Measurements from ENCODE around the gene LELP1. TPM values are rescaled to one million over a fixed set of nuclear protein-coding genes. Genes with fewer than 3 reads are reported as not detected.
"Not testable (repeated sequence)": the region's sequence is repeated elsewhere in the genome, so short reads cannot be mapped to it uniquely, and the experiment has no call there.

Gene LELP1
- total RNA-seq (2014; rRNA removed; shearing (Covaris generic)), result not detected in 2 replicates

- H3K4me1 ChIP-seq (replicated peaks), result no peaks in the 10 kb centered on the region
- H3K9me3 ChIP-seq (replicated peaks), result no peaks in the 10 kb centered on the region
- no peak within 1 kb of the TSS for H3K4me3 ChIP-seq
- peaks cover 9% of the 10 kb centered on the region for H3K27me3 ChIP-seq (replicated peaks)
- DNase-seq (ENCODE audit: low read depth in 1 of 2, low spot score in 2 of 2), result no peak
- H3K27ac ChIP-seq, result no peak within 1 kb of the TSS
- no peaks in the 10 kb centered on the region for H3K36me3 ChIP-seq
Observed at GRCh38 chr1:153203130-153203529, at the start of gene LELP1. TSS of gene LELP1 (plus strand) at chr1:153203430. CDS start at chr1:153204708, 1,278 bp downstream.

- H3K36me3 ChIP-seq, result no peaks in the 10 kb centered on the region
- H3K4me1 ChIP-seq (replicated peaks), result no peaks in the 10 kb centered on the region
- no peaks in the 10 kb centered on the region for H3K9me3 ChIP-seq (replicated peaks)
- H3K4me3 ChIP-seq, result no peak overlapping the region
- no peak for DNase-seq (ENCODE audit: low read depth in 1 of 2, low spot score in 2 of 2)
- 0 out of 2 replicates have a peak, but pooled peaks cover 7% of the 10 kb centered on the region for H3K27me3 ChIP-seq (replicated peaks)
- H3K27ac ChIP-seq, result no peak overlapping the region
Observed at GRCh38 chr1:153155541-153155940, 47.7 kb upstream of the LELP1 start.

- Histone ChIP-seq H3K36me3 (no peaks in the 10 kb centered on the region), H3K27me3 (replicated peaks) (no peaks in the 10 kb centered on the region), H3K9me3 (replicated peaks) (no peaks in the 10 kb centered on the region), H3K4me1 (replicated peaks) (no peaks in the 10 kb centered on the region), H3K4me3 (no peak overlapping the region), H3K27ac (no peak overlapping the region)
- DNase-seq (ENCODE audit: low read depth in 1 of 2, low spot score in 2 of 2), result no peak
Observed at GRCh38 chr1:153168686-153169085, 34.5 kb upstream of the LELP1 start.

GRCh38 chr1:153174624-153175023, 28.6 kb upstream of the LELP1 start:
- Histone ChIP-seq H3K4me3 (no peak overlapping the region), H3K4me1 (replicated peaks) (no peaks in the 10 kb centered on the region), H3K27me3 (replicated peaks) (peaks cover 4% of the 10 kb centered on the region; the same call in 1 of the 2 replicates), H3K36me3 (no peaks in the 10 kb centered on the region), H3K27ac (no peak overlapping the region), H3K9me3 (replicated peaks) (no peaks in the 10 kb centered on the region)
- no peak for DNase-seq (ENCODE audit: low read depth in 1 of 2, low spot score in 2 of 2)

GRCh38 chr1:153178922-153179321, 24.3 kb upstream of the LELP1 start:
- Histone ChIP-seq H3K9me3 (replicated peaks) (no peaks in the 10 kb centered on the region), H3K4me1 (replicated peaks) (no peaks in the 10 kb centered on the region), H3K27me3 (replicated peaks) (peaks cover 4% of the 10 kb centered on the region; the same call in 1 of the 2 replicates), H3K4me3 (no peak overlapping the region), H3K27ac (no peak overlapping the region), H3K36me3 (no peaks in the 10 kb centered on the region)
- DNase-seq (ENCODE audit: low read depth in 1 of 2, low spot score in 2 of 2), result no peak

DNA sequence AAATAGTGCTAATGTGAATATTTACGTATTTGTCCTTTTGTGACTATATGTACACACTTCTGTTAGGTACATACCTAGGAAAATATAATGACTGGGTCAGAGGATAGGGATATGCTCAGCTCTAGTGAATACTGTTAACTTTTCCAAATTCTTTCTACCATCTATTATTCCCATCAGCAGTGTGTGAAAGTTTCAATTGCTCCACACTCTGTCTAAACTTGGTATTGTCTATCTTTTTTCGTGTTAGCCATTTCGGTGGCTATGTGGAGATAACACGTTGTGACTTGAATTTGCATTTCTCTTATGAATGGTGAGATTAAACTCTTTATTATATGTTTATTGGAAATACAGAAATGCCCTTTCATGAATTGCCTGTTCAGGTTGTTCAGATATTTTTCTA, 22.7 kb upstream of the LELP1 start:
- Histone ChIP-seq H3K36me3 (no peaks in the 10 kb centered on the region), H3K4me1 (replicated peaks) (no peaks in the 10 kb centered on the region), H3K9me3 (replicated peaks) (no peaks in the 10 kb centered on the region), H3K4me3 (no peak overlapping the region), H3K27me3 (replicated peaks) (peaks cover 4% of the 10 kb centered on the region; the same call in 1 of the 2 replicates), H3K27ac (no peak overlapping the region)
- DNase-seq (ENCODE audit: low read depth in 1 of 2, low spot score in 2 of 2), result no peak

GRCh38 chr1:153188301-153188700, 14.9 kb upstream of the LELP1 start:
- DNase-seq (ENCODE audit: low read depth in 1 of 2, low spot score in 2 of 2); H3K36me3 ChIP-seq; H3K4me1 ChIP-seq (replicated peaks); H3K9me3 ChIP-seq (replicated peaks); H3K4me3 ChIP-seq; H3K27me3 ChIP-seq (replicated peaks); H3K27ac ChIP-seq: not testable (repeated sequence)

- DNase-seq (ENCODE audit: low read depth in 1 of 2, low spot score in 2 of 2), result no peak
- Histone ChIP-seq H3K9me3 (replicated peaks) (no peaks in the 10 kb centered on the region), H3K27ac (no peak overlapping the region), H3K36me3 (no peaks in the 10 kb centered on the region), H3K4me1 (replicated peaks) (no peaks in the 10 kb centered on the region), H3K4me3 (no peak overlapping the region), H3K27me3 (replicated peaks) (no peaks in the 10 kb centered on the region)
Observed at GRCh38 chr1:153190373-153190772, 12.9 kb upstream of the LELP1 start.

DNA sequence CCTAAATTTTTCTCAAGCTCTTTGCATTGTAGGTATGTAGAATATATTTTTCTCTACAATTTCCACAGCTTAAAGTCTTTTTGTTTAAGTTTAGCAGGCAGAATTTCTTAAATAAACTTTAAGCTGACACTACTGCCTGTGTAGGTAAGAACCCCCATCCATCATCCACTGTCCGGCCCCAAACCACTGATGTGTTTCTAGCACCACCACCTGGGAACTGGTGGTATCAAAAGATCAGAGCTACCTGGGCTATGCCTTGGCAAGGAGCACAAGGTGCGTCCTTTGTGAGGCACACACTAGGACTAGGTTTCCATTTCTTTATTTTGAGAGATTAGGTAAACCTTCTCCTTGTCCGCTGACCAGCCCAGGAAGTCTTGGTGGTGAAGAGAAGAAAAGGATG, 10.5 kb upstream of the LELP1 start:
- no peak for DNase-seq (ENCODE audit: low read depth in 1 of 2, low spot score in 2 of 2)
- Histone ChIP-seq H3K27ac (no peak overlapping the region), H3K36me3 (no peaks in the 10 kb centered on the region), H3K27me3 (replicated peaks) (no peaks in the 10 kb centered on the region), H3K9me3 (replicated peaks) (no peaks in the 10 kb centered on the region), H3K4me3 (no peak overlapping the region), H3K4me1 (replicated peaks) (no peaks in the 10 kb centered on the region)

GRCh38 chr1:153194331-153195050, 8.7 kb upstream of the LELP1 start:
- Histone ChIP-seq H3K36me3 (no peaks in the 10 kb centered on the region), H3K27me3 (replicated peaks) (peaks cover 2% of the 10 kb centered on the region), H3K9me3 (replicated peaks) (no peaks in the 10 kb centered on the region), H3K4me1 (replicated peaks) (no peaks in the 10 kb centered on the region), H3K27ac (no peak overlapping the region), H3K4me3 (no peak overlapping the region)
- DNase-seq (ENCODE audit: low read depth in 1 of 2, low spot score in 2 of 2), result no peak

DNA sequence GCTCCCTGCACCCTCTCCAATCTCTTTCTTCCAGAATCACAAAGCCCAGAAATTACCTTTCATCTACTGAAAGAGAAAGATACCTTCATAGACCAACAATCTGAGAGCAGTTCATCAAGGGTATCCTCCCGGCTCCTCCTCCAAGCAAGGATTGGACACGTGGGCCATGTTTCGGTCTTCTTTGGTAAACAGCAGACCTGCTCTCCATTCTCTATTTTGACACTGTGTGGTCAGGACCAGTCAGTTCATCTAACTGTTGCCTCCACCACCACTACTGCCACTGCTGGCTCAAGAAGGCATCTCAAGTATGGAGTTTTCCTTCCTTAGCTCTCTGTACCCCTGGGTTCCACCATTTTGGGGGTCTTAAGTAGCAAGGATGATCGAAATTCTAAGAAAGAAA, 8.0 kb upstream of the LELP1 start:
- H3K9me3 ChIP-seq (replicated peaks), result no peaks in the 10 kb centered on the region
- no peak for DNase-seq (ENCODE audit: low read depth in 1 of 2, low spot score in 2 of 2)
- H3K27ac ChIP-seq, result no peak overlapping the region
- no peaks in the 10 kb centered on the region for H3K4me1 ChIP-seq (replicated peaks)
- H3K4me3 ChIP-seq, result no peak overlapping the region
- peaks cover 9% of the 10 kb centered on the region for H3K27me3 ChIP-seq (replicated peaks)
- H3K36me3 ChIP-seq, result no peaks in the 10 kb centered on the region

- Histone ChIP-seq H3K27ac (no peak overlapping the region), H3K36me3 (no peaks in the 10 kb centered on the region), H3K4me3 (no peak overlapping the region), H3K4me1 (replicated peaks) (no peaks in the 10 kb centered on the region), H3K9me3 (replicated peaks) (no peaks in the 10 kb centered on the region), H3K27me3 (replicated peaks) (peaks cover 9% of the 10 kb centered on the region)
- no peak for DNase-seq (ENCODE audit: low read depth in 1 of 2, low spot score in 2 of 2)
Observed at GRCh38 chr1:153202006-153202405, 1.2 kb upstream of the LELP1 start.

DNA sequence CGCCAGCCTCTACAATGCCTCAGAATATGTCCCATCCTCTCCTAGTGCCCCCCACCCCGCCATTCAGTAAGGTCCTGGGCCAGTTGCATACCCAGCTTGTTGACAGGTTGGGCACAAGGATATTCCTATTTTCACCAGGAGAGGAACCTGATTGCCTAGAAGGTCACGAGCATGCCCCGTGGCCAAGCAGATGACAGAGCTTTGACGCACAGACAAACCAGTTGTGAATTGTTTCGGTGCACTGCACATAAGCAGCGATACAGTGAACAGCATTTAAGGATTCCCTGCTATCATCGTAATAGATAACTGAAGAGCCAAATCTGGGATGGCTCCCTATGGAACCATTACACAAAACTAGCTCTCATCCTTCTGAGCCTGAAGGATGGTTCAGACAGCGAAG, 3.4 kb downstream of the LELP1 start:
- Histone ChIP-seq H3K27ac (no peak overlapping the region), H3K4me1 (replicated peaks) (no peaks in the 10 kb centered on the region), H3K36me3 (no peaks in the 10 kb centered on the region), H3K4me3 (no peak overlapping the region), H3K9me3 (replicated peaks) (no peaks in the 10 kb centered on the region), H3K27me3 (replicated peaks) (no peaks in the 10 kb centered on the region; the same call in 1 of the 2 replicates)
- DNase-seq (ENCODE audit: low read depth in 1 of 2, low spot score in 2 of 2), result no peak

DNA sequence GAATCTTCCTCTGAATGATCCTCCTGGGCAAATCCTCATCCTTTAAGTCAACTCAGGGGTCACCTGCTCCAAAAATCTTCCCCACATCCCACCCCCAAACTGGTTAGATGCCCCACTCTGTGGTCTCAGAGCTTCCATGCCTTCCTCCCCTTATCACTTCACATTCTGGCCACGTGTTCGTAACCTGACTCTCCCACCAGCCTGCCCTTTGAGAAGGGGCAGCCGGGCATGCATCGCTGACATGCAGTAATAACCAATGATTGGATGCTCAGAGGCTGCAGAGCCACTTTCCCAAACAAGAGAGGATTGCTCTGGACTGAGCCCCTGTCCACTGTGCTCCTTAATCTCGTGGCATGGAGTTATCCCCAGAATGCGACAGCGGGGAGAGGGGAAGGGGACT, 7.0 kb downstream of the LELP1 start:
- Histone ChIP-seq H3K36me3 (no peaks in the 10 kb centered on the region), H3K9me3 (replicated peaks) (no peaks in the 10 kb centered on the region), H3K27ac (no peak overlapping the region), H3K4me3 (no peak overlapping the region), H3K27me3 (replicated peaks) (no peaks in the 10 kb centered on the region; the same call in 1 of the 2 replicates), H3K4me1 (replicated peaks) (no peaks in the 10 kb centered on the region)
- DNase-seq (ENCODE audit: low read depth in 1 of 2, low spot score in 2 of 2), result no peak

DNA sequence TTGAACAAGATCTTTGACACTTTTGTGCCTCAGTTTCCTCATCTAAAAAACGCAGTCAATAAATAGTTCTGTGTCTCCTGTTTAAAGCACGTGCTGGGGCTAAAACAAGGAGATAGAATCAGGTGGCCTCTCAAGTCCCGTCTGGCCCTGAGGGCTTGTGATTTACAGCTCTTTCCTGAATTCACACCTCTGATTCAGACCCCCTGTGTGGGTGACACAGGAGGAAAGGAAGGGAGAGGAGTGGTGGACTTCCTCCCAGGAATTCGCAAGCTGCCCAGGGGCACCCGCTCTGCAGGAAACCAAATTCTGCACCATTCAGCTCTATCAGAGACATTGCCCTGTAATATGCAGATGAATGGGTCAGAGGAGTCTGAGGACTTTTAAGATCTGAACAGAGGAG, 9.0 kb downstream of the LELP1 start:
- Histone ChIP-seq H3K4me1 (replicated peaks) (no peaks in the 10 kb centered on the region), H3K27ac (no peak overlapping the region), H3K9me3 (replicated peaks) (no peaks in the 10 kb centered on the region), H3K27me3 (replicated peaks) (no peaks in the 10 kb centered on the region; the same call in 1 of the 2 replicates), H3K36me3 (no peaks in the 10 kb centered on the region), H3K4me3 (no peak overlapping the region)
- DNase-seq (ENCODE audit: low read depth in 1 of 2, low spot score in 2 of 2), result no peak

All from SJSA1 (cell line).